HG02610 (cell line): ENCODE results near the gene EEA1.

Source experiments
- ATAC-seq: cut with Tn5 transposase; IDR thresholded peaks from one replicate; pipeline ENCODE4 v1.9.1; 2021; ENCODE audit warnings: mild to moderate bottlenecking, moderate library complexity; ENCODE audit not compliant: unreplicated experiment

The EEA1 gene

DNA sequence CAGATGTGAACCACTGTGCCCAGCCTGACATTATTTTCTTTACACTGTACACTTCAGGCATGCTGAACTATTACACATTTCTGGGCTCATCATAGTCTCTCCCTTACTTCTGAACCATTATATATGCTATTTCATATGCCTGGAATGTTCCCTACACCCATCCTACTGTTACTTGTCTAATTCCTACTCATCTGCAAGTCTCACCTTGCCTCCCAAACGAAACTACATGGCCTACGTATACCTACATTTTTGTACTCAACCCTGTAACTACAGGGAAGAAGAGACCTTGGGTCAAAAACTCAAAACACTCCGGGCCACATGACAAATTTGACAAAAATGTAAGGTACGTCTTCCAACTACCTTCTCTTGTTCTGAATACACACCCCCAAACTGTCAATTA lies 9.5 kb upstream of the EEA1 start:
- no peak for ATAC-seq

DNA sequence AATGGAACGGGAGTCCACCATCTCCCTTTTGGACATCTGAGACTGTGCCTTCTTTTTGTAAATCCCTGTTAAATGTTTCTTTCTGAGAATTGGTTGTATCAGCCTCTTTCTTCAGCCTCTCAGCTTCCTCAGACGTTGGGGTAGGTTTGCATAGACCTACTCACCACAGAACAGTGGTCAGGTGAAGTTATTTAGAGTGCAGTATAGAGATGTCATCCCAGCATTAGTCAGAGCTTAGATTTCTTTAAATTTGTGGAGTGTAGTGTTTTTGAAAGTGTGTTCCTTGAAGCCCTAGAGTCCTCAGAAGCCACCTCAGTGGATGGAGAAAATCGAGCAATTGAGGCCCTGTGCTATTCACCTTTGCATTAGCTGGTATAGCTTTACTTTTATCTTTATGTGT lies 8.9 kb upstream of the EEA1 start:
- ATAC-seq: peak; percentile 83

DNA sequence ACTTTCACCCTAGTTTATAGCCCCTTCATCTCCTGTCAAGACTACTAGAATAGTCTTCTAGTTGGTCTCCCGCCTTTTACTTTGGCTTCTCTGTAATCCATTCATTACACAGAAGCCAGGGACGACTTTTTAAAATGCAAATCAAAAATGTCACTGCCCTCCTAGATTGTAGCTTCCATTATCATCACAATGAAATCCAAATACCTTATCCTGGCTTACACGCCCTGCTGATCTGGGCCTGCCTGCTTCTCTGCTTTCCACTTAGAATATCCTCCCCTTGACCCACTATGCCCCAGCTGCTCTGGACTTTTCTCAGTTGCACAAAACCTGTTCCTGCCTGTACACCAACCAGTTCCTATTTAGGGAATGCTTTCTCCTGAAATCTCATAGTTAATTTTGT lies 4.5 kb upstream of the EEA1 start:
- ATAC-seq: no peak

DNA sequence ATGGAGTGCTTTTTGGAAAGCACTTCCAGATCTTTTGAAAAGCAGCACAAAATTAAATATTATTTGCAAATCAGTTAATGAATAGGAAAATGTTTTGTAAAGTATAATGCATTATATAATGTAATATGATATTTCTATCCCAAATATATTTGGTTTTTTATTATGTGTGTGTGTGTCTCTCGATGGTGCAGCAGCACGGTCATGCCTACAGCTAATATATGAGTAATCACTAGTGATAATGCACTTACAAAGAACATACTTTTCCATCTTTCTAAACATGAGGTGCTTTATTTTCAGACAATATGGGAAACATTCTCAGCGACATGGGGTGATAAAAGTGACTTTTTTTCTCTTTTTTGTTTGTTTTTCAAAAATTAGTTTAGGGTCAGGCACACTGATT lies 1.3 kb upstream of the EEA1 start:
- ATAC-seq: no peak

DNA sequence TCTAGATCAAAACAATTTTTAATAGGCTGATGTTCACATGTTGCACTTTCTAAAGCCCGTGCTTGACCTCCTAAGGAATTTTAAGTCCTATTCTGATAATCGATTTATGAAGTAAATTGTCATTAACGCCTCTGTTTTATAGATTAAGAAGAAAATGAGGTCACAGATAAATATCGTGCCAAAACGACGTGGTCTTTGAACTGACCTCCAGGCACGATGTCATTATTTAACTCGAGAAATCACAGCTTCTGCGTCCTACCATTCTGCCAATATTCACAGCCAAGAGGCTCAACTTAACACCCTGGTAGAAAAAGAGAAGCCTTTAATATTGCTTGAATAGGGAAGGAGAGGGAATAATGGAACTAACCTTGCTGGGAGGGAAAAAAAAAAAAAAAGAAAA lies 888 bp upstream of the EEA1 start:
- ATAC-seq: no peak

DNA sequence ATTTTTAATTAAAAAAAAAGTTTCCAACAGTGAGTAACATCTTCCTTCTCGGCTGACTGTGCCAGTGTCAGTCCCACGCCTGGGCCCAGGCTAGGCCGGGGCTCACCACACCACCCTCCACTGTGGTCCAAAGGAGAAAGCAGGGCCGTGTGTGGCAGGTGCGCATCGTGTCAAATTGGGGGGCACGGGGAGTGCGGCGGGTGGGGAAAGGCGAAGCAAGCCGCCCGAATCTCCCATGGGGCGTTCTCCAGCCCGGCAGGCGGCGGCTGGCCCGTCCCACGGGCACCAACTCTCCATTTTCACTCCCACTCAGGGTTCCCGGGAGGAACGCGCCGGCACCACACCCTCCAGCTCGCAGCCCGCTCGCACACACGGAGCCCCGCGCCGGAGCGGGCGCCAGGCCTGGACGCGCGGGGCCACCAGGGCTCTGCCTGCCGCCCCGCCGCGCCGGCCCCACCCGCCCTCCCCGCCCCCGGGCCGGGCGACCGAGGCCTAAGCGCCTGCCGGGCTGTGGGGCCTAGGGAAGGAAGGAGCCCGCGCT lies 604 bp downstream of the EEA1 start:
- no peak for ATAC-seq

DNA sequence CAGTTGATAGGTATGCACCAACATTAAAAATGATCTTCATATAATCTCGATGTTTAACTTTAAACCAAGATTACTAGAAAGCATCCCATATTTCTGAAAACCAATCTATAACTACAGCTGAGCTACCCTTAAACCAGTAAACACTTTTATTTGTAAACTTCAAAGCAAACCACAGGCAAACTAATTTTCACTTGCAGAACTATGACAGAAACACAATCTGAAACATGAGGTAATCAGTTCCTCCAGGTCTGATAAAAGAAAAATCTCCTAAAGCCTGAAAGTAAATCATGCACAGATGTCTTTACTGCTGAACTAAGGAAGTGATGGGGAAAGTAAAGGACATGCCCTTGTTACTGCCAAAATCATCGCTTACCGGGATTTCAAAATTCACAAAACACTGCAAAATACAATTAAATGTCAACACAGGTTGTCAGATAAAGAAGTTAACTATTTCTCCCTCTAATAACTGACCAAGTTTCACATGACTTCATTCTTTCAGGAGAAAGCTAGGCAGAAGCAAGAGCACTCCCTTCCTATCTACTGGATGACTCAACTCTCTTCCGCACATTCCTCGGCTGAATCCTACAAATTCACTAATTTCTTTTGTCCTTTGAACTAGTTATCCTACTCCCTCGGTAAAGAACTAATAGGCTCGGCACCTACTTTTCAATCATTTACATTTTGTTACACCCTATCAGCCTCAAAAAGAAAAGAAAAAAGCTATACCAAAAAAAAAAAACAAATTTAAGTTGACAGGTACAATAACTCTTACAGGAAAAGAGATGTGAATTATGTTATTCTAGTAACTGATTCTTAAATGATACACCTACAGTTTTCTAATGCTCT lies 1.4 kb downstream of the EEA1 start:
- ATAC-seq: peak; percentile 12

DNA sequence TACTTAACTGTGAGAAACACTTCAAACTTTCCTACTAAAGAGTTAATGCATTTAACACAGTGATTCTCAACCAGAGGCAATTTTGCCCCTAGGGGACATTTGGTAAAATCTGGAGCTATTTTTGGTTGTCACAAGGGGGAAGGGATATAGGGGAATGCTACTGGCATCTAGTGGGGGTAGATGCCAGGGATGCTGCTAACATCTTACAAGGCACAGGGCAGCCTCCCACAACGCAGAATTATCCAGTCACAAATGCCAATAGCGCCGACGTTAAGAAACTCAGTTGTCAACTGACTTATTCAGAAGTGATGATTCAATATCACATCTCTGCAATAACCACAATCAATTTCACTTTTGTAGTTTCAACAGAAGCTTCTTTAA lies 2.0 kb downstream of the EEA1 start:
- peak; percentile 26 for ATAC-seq

DNA sequence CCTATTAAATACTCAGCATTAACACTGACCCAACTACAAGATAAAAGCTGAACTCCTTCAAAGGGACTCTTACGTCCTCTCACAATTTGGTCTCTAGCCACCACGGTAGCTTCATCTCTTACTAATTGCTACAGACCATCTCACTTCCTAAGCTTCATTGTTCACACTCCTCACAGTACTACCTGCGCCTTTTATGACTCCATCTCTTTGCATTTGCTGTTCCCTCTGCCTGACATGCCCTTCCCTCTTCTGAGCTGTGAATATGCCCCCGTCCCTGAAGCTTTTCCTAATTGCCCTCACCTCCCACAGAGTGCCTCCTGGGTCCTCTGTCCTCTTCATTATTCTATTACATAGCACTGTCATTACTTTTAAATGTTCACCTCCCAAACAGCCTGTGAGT lies 2.5 kb downstream of the EEA1 start:
- ATAC-seq: no peak

DNA sequence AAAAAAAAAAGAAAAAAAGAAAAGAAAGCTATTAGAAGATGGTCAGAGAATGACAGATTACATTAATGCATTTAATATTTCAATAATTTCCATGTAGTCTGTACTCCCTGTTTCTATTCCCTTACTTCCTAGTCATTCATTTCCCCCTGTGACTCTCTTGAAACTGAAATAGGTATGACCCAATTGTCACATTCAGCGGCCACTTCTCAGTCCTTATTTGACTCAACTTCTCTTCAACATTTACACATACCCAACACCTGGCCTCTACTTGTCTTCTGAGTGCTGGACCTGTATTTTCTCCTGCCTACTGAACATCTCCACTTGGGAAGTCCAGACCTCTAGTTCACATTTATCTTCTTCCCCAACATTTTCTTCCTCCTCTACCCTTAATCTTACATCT lies 7.2 kb downstream of the EEA1 start:
- ATAC-seq: peak; percentile 99

DNA sequence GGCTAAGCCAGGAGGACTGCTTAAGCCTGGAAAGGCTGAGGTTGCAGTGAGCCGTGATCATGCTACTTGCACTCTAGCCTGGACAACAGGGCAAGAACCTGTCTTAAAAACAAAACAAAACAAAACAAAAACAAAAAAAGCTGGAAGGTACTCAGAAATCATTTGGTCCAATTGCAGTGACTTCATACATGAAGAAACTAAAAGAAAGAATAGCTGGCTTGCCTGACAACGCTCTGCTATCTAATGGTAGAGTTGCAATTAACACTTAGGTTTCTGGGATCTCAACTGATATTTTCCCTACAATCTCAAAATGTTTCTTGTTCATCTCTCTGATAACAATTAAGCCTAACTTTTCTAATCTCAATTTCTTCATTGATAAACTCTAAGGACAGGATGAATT lies 13.7 kb downstream of the EEA1 start:
- ATAC-seq: no peak

DNA sequence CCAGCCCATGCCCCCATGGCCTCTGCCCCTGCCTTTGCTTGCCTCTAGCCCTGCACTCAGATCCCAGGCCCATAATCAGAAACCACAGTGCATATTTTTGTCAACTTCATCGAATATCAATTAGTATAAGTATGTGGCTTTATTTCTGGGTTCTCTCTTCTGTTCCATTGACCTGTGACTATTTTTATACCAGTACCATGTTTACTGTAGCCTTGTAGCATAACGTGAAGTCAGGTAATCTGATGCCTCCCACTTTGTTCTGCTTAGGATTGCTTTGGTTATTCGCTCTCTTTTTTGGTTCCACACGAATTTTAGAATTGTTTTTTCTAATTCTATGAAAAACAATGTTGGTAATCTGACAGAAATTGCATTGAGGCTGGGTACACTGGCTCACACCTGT lies 14.9 kb downstream of the EEA1 start:
- ATAC-seq: no peak

DNA sequence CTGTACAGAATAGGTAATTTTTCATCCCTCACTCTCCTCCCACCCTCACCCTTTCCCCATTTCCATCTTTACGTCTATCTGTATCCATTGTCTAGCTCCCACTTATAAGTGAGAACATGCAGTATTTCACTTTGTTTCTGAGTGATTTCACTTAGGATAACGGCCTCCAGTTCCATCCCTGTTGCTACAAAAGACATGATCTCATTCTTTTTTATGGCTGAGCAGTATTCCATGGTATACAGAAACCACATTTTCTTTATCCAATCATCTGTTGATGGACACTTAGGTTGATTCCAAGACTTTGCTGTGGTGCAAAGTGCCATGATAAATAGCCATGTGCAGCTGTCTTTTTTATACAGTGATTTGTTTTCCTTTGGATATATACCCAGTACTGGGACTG lies 16.4 kb downstream of the EEA1 start:
- no peak for ATAC-seq

DNA sequence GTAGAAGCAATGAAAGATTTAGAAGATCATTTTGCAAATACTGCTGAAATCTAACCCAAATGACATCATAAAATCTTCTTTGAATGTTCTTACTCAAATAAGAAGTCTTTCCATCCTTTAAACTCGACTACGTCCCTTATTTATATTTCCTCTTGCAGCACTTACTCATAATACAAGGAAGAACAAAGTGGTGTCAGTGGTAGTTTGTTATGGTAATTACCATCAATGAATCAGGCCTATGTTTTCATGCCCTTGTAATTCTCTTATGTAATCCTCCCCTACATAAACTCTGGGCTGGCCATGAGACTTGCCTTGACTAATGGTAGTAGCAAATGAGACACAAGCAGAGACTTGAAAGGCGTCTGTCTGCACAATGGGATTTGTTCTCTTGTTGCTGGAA lies 17.0 kb downstream of the EEA1 start:
- no peak for ATAC-seq

DNA sequence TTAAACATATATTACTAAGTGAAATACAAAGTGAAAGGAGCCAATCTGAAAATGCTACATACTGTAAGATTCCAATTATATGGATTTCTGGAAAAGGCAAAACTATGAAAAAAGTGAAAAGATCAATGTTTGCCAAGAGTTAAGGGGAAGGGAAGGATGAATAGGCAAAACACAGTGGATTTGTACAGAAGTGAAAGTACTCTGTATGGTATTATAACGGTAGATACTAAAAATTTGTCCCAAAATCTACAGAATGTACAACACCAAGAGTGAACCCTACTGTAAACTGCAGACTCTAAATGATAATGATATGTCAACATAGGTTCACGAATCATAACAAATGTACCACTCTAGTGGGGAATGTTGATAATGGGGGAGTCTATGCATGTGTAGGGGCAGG lies 17.8 kb downstream of the EEA1 start:
- ATAC-seq: no peak

DNA sequence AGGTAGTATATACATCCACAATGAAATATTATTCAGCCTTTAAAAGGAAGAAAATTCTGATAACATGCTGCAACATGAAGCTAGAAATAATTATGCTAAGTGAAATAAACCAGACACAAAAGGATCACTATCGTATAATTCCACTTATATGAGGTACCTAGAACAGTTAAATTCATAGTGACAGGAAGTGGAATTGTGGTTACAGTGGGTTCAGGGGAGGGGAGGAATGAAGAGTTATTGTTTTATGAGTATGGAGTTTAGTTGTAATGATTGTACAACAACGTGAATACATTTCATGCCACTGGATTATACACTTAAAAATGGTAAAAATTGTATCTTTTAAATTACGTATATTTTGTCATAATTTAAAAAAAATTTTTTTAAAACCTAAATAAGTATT lies 21.0 kb downstream of the EEA1 start:
- ATAC-seq: peak; percentile 50

DNA sequence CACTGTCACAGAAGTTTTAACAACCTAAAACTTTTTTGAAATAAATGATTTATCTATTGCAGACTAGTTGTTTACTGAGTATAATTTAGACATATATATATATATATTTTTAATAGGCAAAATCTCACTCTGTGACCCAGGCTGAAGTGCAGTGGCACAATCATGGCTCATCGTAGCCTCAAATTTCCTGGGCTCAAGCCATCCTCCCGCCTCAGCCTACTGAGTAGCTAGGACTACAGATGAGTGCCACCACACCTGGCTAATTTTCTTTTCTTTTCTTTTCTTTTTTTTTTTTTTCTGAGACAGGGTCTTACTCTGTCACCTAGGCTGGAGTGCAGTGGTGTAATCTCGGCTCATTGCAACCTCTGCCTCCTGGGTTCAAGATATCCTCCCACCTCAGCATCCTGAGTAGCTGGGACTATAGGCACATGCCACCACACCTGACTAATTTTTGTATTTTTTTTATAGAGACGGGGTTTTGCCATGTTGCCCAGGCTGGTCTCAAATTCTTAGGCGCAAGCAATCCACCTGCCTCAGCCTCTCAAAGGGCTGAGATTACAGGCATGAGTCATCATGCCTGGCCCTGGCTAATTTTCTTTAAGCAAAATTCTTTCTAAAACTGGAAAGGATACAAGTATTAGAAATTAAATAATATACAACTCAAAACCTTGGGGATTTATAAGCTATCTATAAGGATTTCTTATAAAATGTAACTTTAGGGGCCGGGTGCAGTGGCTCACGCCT lies 23.1 kb downstream of the EEA1 start:
- ATAC-seq: no peak

DNA sequence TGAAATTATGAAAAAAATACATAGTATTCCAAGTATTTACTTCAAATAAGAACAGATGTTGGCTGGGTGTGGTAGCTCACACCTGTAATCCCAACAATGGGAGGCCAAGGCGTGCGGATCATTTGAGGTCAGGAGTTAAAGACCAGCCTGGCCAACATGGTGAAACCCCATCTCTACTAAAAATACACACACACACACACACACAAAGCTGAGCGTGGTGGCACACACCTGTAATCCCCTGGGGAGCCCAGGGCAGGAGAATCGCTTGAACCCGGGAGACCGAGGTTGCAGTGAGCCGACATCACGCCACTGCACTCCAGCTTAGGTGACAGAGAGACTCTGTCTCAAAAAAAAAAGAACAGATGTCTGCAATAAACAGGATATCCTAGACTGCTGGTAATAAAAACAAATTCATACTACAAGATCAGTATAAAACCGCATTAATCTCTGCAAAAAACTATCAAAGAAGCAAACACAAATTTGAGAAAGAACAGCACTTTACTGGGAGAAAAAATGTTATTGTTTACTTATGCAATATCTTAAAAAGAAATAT lies 23.8 kb downstream of the EEA1 start:
- no peak for ATAC-seq

DNA sequence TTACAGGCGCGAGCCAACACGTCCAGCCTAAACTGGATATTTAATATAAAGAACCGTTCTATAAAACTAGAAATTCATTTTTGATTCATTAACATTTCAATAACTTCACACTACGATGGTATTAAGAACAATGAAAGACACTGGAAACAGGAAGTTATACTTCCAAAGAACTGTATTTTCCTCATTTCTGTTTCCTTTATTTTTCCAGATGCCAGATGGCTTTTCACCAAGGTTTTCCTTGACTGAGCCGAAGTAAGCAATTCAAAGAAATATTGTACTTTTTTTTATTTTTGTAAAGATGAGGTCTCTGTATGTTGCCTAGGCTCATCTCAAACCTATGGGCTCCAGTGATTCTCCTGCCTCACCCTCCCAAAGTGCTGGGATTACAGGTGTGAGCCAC lies 28.2 kb downstream of the EEA1 start:
- no peak for ATAC-seq

DNA sequence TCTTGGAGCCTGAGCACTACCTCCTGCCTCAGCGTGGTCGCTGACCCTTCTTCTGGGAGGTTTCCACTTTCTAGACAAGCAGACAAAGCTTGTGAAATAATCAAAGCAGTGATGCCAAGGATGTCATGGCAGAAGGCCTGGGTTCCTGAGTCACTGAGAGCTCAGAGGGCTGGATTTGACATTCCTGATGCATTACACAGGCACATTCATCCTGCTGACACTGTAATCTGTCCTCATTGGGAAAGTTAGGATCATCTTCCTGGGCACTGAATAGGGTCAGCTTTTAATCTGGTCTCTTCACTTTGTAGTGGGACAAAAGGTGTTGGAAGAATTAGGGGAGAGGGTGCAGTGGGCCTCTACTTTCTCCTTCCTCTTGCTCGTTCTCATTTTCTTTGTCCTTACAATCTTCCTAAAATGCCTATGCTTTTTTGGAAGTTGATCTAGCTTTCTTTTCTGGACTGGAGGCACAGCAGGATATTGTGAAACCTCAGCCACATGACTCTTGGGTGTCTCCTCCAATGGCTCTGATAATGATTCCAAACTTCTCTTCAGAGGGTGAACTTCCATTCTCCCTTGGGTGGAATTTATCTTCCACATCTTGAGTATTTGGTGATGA lies 29.6 kb downstream of the EEA1 start:
- ATAC-seq: no peak

DNA sequence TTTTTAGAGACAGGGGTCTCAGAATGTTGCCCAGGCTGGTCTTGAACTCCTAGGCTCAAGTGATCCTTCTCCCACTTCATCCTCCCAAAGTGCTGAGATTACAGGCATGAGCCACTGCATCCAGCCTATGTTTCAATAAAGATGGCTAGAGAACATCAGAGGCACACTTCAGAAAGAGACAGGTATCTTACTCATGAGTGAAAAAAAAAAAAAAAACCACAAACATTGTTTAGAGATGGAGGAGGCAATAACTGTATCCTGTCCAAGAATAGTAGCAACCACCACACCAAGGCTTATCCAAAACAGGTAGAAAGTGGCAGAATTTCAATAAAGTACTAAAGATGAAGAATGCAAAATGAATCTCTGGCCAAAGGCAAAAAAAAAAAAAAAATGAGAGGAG lies 30.3 kb downstream of the EEA1 start:
- ATAC-seq: peak; percentile 46

DNA sequence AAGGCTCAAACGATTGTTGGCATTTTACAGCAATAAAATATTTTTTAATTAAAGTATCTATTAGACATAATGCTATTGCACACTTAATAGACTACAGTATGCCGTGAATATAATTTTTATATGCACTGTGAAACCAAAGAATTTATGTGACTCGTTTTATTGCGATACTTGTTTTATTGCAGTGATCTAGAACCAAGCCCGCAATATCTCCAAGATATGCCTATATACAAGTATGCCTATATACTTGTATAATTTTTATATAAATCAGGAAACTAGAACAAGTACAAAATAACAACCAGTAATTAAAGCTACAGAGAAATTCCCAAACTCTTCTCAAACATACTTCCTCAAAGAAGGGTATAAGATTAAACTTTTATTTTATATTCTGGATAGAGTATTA lies 31.3 kb downstream of the EEA1 start:
- no peak for ATAC-seq
